Lung (tissue), 12 donors: Measurements from ENCODE around the gene SOX6. TPM values are rescaled to one million over a fixed set of nuclear protein-coding genes. Genes with fewer than 3 reads are reported as not detected.

ENCODE experiments used
- ATAC-seq: fragments of 200-7000 bp; cut with Tn5 transposase; one replicate; pipeline ENCODE4 v1.9.1; 2020; ENCODE audit warnings: moderate number of reproducible peaks; ENCODE audit not compliant: insufficient read depth, low FRiP score
- DNase-seq, 3 donors: peaks; one replicate each; pipeline ENCODE4 v3.0.0-alpha.2; 2013 to 2017
- H3K27ac ChIP-seq, 2 donors: one replicate each; pipeline ENCODE4 v1.5.1; 2013; ENCODE audit warnings: mild to moderate bottlenecking in 2 of 2, moderate library complexity in 2 of 2, control low read depth in 1 of 2, inconsistent platforms in 1 of 2, low read depth in 1 of 2, low read length in 1 of 2
- H3K27me3 ChIP-seq, 3 donors: one replicate each; pipeline ENCODE4 v1.5.1; 2013; ENCODE audit warnings: low read length in 2 of 3; ENCODE audit not compliant: control insufficient read depth in 3 of 3, insufficient read depth in 3 of 3
- H3K36me3 ChIP-seq, 4 donors: one replicate each; pipeline ENCODE4 v1.5.1; 2013; ENCODE audit warnings: low read length in 4 of 4, mild to moderate bottlenecking in 1 of 4, moderate library complexity in 1 of 4; ENCODE audit not compliant: control insufficient read depth in 4 of 4, insufficient read depth in 4 of 4
- H3K4me1 ChIP-seq, 5 donors: one replicate each; pipeline ENCODE4 v1.5.1; 2013; ENCODE audit warnings: low read length in 5 of 5, mild to moderate bottlenecking in 2 of 5, moderate library complexity in 1 of 5; ENCODE audit not compliant: control insufficient read depth in 5 of 5, insufficient read depth in 5 of 5
- H3K4me3 ChIP-seq: one replicate; pipeline ENCODE4 v1.5.1; 2013; ENCODE audit warnings: mild to moderate bottlenecking, control low read depth, moderate library complexity
- H3K9ac ChIP-seq, 2 donors: one replicate each; pipeline ENCODE4 v1.5.1; 2013; ENCODE audit warnings: low read length in 2 of 2, control low read depth in 1 of 2; ENCODE audit not compliant: insufficient read depth in 1 of 2
- H3K9me3 ChIP-seq, 4 donors: one replicate each; pipeline ENCODE4 v1.5.1; 2013; ENCODE audit warnings: low read length in 3 of 4, mild to moderate bottlenecking in 1 of 4, moderate library complexity in 1 of 4; ENCODE audit not compliant: control insufficient read depth in 4 of 4, insufficient read depth in 3 of 4
- CTCF ChIP-seq: IDR thresholded peaks from 2 replicates; pipeline ENCODE4 v1.5.1; 2012; ENCODE audit warnings: mild to moderate bottlenecking; ENCODE audit errors: control extremely low read depth, extremely low read depth
- WGBS, 2 donors: extraction: QIAGEN DNeasy Blood & Tissue Kit; methylation state at CpG; one replicate each; pipeline ENCODE4 v1.1.7; 2013; 5-methylcytosine and 5-hydroxymethylcytosine counted together
- polyA plus RNA-seq, 2 donors: library from polyadenylated mRNA; stranded (reverse); fragments of 200-250 nt; gene quantifications; one replicate each; pipeline ENCODE4 v1.2.1, GENCODE V29; 2013
- total RNA-seq, 2 donors: library from RNA; depleted of rRNA in 1 of 2; stranded (reverse); fragments of >200 nt in 1 of 2; gene quantifications; one replicate each; pipeline ENCODE4 v1.2.1, GENCODE V29; 2014 to 2021
- donor health status: control.
- donor health status: control.
- donor health status: Bipolar disorder and iron deficiency.
- donor health status: healthy.
- donor health status: DM: yes; HTN: yes; CAD: no.

Gene SOX6
- total and polyA plus RNA-seq, 4 donors, result 0.58 to 31.7 (median 7.4) TPM

- TF ChIP-seq CTCF, result no peak
- DNase-seq (no peak), ATAC-seq (no peak)
- H3K27me3 ChIP-seq, result no peaks in the 10 kb centered on the region
- 79 to 93% methylated on average over 2 of the region's 2 CpGs for WGBS, 2 donors
- H3K9ac ChIP-seq, result no peak overlapping the region
- H3K9me3 ChIP-seq, result no peaks in the 10 kb centered on the region
- H3K4me3 ChIP-seq, result no peak overlapping the region
- no peaks in the 10 kb centered on the region for H3K36me3 ChIP-seq
- H3K4me1 ChIP-seq, result peaks cover 0 to 4% (median 0%) of the 10 kb centered on the region in 5 donors
- H3K27ac ChIP-seq, result no peak overlapping the region
Observed at GRCh38 chr11:15957234-15957633, 399.1 kb downstream of the SOX6 start.

GRCh38 chr11:15956302-15956701, 400.0 kb downstream of the SOX6 start:
- Histone ChIP-seq H3K9ac (no peak overlapping the region), H3K9me3 (no peaks in the 10 kb centered on the region), H3K27ac (no peak overlapping the region), H3K36me3 (no peaks in the 10 kb centered on the region), H3K27me3 (no peaks in the 10 kb centered on the region), H3K4me3 (no peak overlapping the region), H3K4me1 (peaks cover 0 to 4% (median 0%) of the 10 kb centered on the region in 5 donors)
- TF ChIP-seq CTCF, result no peak
- DNase-seq (no peak), ATAC-seq (no peak)
- 87 to 89% methylated on average over 3 of the region's 3 CpGs for WGBS, 2 donors

GRCh38 chr11:15955595-15955994, 400.8 kb downstream of the SOX6 start:
- 56 to 82% methylated on average over 2 of the region's 2 CpGs for WGBS, 2 donors
- H3K27ac ChIP-seq, result no peak overlapping the region
- H3K4me1 ChIP-seq, result peaks cover 0 to 4% (median 0%) of the 10 kb centered on the region in 5 donors
- no peak for TF ChIP-seq CTCF
- no peaks in the 10 kb centered on the region for H3K9me3 ChIP-seq
- DNase-seq (no peak), ATAC-seq (no peak)
- no peak overlapping the region for H3K9ac ChIP-seq
- H3K27me3 ChIP-seq, result no peaks in the 10 kb centered on the region
- H3K4me3 ChIP-seq, result no peak overlapping the region
- no peaks in the 10 kb centered on the region for H3K36me3 ChIP-seq
